A673 (cell line): ENCODE results near the gene ATPAF2. TPM values are rescaled to one million over a fixed set of nuclear protein-coding genes. Genes with fewer than 3 reads are reported as not detected.

ENCODE experiments used
- BruUV-seq: library from RNA; stranded (reverse); fragments of 400-500 nt; replicated peaks from 2 replicates; lab custom pipeline; 2021; lab: Mats Ljungman, UMichigan
- CTCF ChIA-PET: fragments of 300-600 bp; sonication (Branson Sonifier 250); formaldehyde crosslinking; loops from one replicate; lab custom pipeline; 2022; ENCODE audit warnings: antibody characterized with exemption; lab: Charles Lee
- POLR2A ChIA-PET: fragments of 300-600 bp; sonication (Branson Sonifier 250); formaldehyde crosslinking; loops from one replicate; lab custom pipeline; 2022; ENCODE audit warnings: antibody characterized with exemption; ENCODE audit not compliant: low non-redundant PET; lab: Charles Lee
- DNase-seq: peaks from one replicate; pipeline ENCODE4 v3.0.0-alpha.2; 2015; ENCODE audit warnings: low spot score
- H3K27ac ChIP-seq: fragments of 200-600 bp; sonication (generic); 2 replicates; pipeline ENCODE4 v1.5.1; 2016; ENCODE audit warnings: mixed run types, low read depth, mild to moderate bottlenecking, mixed read lengths, antibody characterized with exemption, low read length; ENCODE audit not compliant: poor library complexity, severe bottlenecking
- H3K27me3 ChIP-seq: fragments of 200-600 bp; sonication (generic); replicated peaks from 2 replicates; pipeline ENCODE4 v1.6.1; 2017; ENCODE audit warnings: mixed run types, low read depth, mild to moderate bottlenecking, mixed read lengths, antibody characterized with exemption, low read length; ENCODE audit not compliant: insufficient read depth, poor library complexity
- H3K36me3 ChIP-seq: fragments of 200-600 bp; sonication (generic); 2 replicates; pipeline ENCODE4 v1.6.1; 2016; ENCODE audit warnings: mixed run types, mild to moderate bottlenecking, mixed read lengths, antibody characterized with exemption, low read length; ENCODE audit not compliant: insufficient read depth, poor library complexity, severe bottlenecking
- H3K4me1 ChIP-seq: fragments of 200-600 bp; sonication (generic); 2 replicates; pipeline ENCODE4 v1.6.1; 2017; ENCODE audit warnings: mixed run types, mild to moderate bottlenecking, mixed read lengths, antibody characterized with exemption, low read length; ENCODE audit not compliant: insufficient read depth, poor library complexity, severe bottlenecking
- H3K4me3 ChIP-seq: fragments of 200-600 bp; sonication (generic); 2 replicates; pipeline ENCODE4 v1.5.1; 2016; ENCODE audit warnings: low read depth, mixed run types, mild to moderate bottlenecking, mixed read lengths, low read length; ENCODE audit not compliant: poor library complexity, severe bottlenecking
- H3K9me3 ChIP-seq: fragments of 200-600 bp; sonication (generic); 2 replicates; pipeline ENCODE4 v1.6.1; 2016; ENCODE audit warnings: mixed run types, low read depth, mild to moderate bottlenecking, mixed read lengths, antibody characterized with exemption, low read length; ENCODE audit not compliant: poor library complexity, severe bottlenecking
- EZH2 ChIP-seq: fragments of 200-600 bp; sonication (generic); IDR thresholded peaks from 2 replicates; pipeline ENCODE4 v1.6.1; 2017; ENCODE audit warnings: borderline replicate concordance, low read depth, mild to moderate bottlenecking, mixed read lengths, antibody characterized with exemption, low read length; ENCODE audit not compliant: poor library complexity, severe bottlenecking
- intact Hi-C: fragments of 100-400 bp; cut with micrococcal nuclease; formaldehyde crosslinking; loops from one replicate; pipeline ENCODE4 v1.10.0; 2022; ENCODE audit not compliant: unreplicated experiment
- total RNA-seq: library from RNA; stranded (reverse); gene quantifications from 2 replicates; pipeline ENCODE4 v1.2.3, GENCODE V29; 2021
- TF ChIP-seq, protein P1 (sequence below): fragments of 300-800, 200-600 bp; sonication (generic); conservative IDR thresholded peaks from 2 replicates; pipeline ENCODE4 v1.5.1; 2017; ENCODE audit warnings: low read depth, mild to moderate bottlenecking, antibody characterized with exemption, low read length, moderate library complexity, mixed read lengths

Gene ATPAF2
- total RNA-seq, 1 experiment from 2014 or later: 30.5 TPM

GRCh38 chr17:18020971-18021370 is 18.0 kb downstream of the ATPAF2 start:
- intact Hi-C loops: no loop called here
- no peaks in the 10 kb centered on the region for H3K9me3 ChIP-seq
- H3K27me3 ChIP-seq: no peaks in the 10 kb centered on the region
- H3K4me1 ChIP-seq: peaks cover 6% of the 10 kb centered on the region
- no peak overlapping the region for H3K27ac ChIP-seq
- DNase-seq: no peak
- no peak for TF ChIP-seq EZH2
- TF ChIP-seq, protein P1, sequence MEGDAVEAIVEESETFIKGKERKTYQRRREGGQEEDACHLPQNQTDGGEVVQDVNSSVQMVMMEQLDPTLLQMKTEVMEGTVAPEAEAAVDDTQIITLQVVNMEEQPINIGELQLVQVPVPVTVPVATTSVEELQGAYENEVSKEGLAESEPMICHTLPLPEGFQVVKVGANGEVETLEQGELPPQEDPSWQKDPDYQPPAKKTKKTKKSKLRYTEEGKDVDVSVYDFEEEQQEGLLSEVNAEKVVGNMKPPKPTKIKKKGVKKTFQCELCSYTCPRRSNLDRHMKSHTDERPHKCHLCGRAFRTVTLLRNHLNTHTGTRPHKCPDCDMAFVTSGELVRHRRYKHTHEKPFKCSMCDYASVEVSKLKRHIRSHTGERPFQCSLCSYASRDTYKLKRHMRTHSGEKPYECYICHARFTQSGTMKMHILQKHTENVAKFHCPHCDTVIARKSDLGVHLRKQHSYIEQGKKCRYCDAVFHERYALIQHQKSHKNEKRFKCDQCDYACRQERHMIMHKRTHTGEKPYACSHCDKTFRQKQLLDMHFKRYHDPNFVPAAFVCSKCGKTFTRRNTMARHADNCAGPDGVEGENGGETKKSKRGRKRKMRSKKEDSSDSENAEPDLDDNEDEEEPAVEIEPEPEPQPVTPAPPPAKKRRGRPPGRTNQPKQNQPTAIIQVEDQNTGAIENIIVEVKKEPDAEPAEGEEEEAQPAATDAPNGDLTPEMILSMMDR: no peak
- POLR2A ChIA-PET: no interaction called here
- BruUV-seq: no TSS peak
- CTCF ChIA-PET: no interaction called here
- no peak overlapping the region for H3K4me3 ChIP-seq
- no peaks in the 10 kb centered on the region for H3K36me3 ChIP-seq

DNA sequence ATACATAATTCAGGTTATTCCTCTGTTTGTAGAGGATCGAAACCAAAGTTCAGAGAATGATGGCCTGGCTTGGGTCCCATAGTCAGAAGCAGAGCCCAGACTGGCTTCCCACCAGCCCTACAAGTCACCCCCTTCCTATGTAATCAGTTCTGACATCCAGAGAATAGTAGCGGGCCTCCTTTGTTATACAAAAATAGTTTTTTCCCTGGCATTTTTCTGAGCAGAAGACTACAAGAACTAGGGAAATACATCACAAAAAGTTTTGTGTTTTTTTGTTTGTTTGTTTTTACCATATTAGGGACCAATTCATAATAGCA is 19.2 kb downstream of the ATPAF2 start:
- H3K9me3 ChIP-seq: no peaks in the 10 kb centered on the region
- no peaks in the 10 kb centered on the region for H3K4me1 ChIP-seq
- ChIA-PET CTCF (no interaction called here), POLR2A (no interaction called here)
- no peak overlapping the region for H3K27ac ChIP-seq
- H3K36me3 ChIP-seq: no peaks in the 10 kb centered on the region
- no peak overlapping the region for H3K4me3 ChIP-seq
- intact Hi-C loops: no loop called here
- no peak for DNase-seq
- no TSS peak for BruUV-seq
- TF ChIP-seq, protein P1: no peak
- no peak for TF ChIP-seq EZH2
- no peaks in the 10 kb centered on the region for H3K27me3 ChIP-seq

DNA sequence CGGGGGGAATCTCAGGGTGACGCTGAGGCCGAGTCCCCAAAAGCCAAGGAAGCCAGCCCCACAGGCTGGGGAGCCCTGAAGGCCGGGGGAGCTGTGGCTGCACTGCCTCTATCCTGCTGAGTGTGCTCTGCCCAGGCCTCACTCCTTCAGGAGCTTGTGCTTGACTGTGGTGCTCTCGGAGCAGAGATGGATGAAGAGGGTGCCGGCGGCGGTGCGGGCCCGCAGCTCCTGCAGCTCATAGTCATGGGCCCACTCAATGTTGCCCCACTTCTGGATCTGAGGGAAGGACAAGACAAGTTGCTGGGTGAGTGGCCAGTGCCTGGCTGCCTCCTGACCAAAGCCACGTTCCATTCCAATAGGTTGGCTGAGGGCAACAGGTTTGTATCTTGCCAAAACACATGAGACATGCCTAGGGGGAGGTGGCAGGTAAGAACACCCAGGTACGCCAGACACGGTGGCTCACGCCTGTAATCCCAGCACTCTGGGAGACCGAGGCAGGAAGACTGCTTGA is 20.5 kb downstream of the ATPAF2 start:
- TF ChIP-seq, protein P1: no peak
- no peak for TF ChIP-seq EZH2
- Histone ChIP-seq H3K4me3 (no peak overlapping the region), H3K4me1 (no peaks in the 10 kb centered on the region), H3K27me3 (no peaks in the 10 kb centered on the region), H3K9me3 (no peaks in the 10 kb centered on the region), H3K36me3 (no peaks in the 10 kb centered on the region), H3K27ac (no peak overlapping the region)
- ChIA-PET POLR2A (no interaction called here), CTCF (no interaction called here)
- no TSS peak for BruUV-seq
- no peak for DNase-seq
- intact Hi-C loops: no loop called here
